Cortex of kidney (tissue), 1 donor: ENCODE data around the gene MED27.
"Not testable (repeated sequence)": the region's sequence is repeated elsewhere in the genome, so short reads cannot be mapped to it uniquely, and the experiment has no call there.

ENCODE experiments used
- DNase-seq: peaks from one replicate; lab custom pipeline; 2025; lab: John Stamatoyannopoulos, UW

The MED27 gene

DNA sequence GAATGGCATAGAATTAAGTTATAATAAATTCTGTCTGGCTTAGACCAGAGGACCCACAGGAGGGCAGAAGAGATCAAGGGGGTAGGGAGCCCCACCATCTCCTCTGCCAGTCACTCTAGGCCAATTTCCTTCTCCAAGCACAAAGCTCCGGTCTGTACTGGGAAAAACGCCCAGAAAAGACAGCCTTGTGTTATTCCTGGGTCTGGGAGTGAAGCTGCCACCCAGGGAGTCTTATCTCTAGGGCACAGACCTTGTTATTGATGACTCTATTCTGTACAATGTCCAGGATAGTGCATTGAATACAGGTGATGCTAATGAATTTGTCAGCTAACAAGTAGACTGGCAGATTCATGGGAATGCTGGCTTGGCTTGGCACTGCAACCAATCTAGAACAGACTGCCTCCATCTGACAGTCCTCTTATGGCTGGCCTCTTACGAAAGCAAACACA, 60.7 kb downstream of the MED27 start:
- no peak for DNase-seq

DNA sequence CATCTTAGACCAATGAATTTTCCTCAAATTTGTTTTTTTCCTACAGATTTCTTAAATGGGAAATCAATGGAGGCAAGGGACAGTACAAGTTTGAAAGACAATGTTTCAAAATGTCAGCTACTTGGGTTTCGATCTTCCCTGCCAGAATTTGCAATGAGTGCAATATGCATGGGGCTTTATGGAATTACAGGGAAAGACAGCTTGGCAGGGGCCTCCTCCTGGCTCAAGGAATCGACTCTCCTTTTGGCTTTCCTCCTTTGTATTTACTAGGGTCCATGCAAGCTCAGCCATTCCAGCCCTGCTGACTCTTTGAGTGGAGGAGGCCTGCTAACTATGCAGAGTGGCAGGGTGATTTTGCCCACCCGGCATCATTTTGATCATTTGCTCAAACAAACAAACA, 63.2 kb downstream of the MED27 start:
- DNase-seq: no peak

- no peak for DNase-seq
Observed at GRCh38 chr9:132015866-132016265, 63.8 kb downstream of the MED27 start.

DNA sequence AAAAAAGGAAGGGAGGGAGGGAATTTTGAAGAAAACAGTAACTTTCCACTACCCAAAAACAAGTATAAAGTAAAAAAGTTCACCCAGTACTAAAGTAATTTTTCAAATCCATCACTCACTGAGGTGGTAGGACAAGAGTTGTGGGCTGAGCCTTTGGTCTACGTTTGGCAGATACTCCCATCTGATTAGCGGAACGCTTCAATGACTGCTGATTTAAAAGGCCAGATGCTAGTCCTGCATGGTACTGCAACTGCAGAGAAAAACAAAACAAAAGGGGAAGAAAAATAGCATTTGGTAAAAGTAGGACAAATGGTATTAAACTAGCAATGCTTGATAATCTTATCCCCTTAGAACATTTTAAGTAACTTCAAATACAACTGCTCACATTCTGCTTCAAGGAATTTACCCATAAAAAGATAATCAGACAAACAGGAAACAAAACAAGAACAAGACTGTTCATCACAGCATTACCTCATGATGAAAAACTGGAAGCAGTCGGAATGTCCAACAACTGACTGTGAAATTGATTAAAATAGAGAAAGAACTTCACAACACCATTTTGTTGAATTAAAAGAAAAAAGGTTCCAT, 65.4 kb downstream of the MED27 start:
- DNase-seq: no peak

GRCh38 chr9:132012704-132013357, 66.8 kb downstream of the MED27 start:
- DNase-seq: no peak

GRCh38 chr9:132011896-132012295, 67.8 kb downstream of the MED27 start:
- no peak for DNase-seq

DNA sequence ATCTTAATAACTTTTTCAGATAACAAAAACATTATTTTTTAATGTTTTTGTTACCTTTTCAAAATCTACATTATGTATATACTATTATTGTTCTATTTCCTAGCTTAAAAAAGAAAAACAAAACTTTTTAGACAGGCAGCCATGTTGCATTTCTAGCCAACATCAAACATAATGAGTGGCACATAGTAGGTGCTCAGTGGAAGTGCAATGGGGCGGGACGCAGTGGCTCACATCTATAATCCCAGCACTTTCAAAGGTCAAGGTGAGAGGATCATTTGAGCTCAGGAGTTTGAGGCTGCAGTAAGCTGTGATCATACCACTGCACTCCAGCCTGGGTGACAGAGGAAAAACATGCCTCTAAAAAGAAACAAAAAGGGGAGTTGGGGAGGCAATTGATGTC, 68.4 kb downstream of the MED27 start:
- DNase-seq: no peak

DNA sequence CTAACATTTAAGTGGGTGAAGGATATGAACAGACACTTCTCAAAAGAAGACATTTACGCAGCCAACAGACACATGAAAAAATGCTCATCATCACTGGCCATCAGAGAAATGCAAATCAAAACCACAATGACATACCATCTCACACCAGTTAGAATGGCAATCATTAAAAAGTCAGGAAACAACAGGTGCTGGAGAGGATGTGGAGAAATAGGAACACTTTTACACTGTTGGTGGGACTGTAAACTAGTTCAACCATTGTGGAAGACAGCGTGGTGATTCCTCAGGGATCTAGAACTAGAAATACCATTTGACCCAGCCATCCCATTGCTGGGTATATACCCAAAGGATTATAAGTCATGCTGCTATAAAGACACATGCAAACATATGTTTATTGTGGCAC, 69.5 kb downstream of the MED27 start:
- not testable (repeated sequence) for DNase-seq

- DNase-seq: no peak
Observed at GRCh38 chr9:132008855-132009812, 70.5 kb downstream of the MED27 start.

DNA sequence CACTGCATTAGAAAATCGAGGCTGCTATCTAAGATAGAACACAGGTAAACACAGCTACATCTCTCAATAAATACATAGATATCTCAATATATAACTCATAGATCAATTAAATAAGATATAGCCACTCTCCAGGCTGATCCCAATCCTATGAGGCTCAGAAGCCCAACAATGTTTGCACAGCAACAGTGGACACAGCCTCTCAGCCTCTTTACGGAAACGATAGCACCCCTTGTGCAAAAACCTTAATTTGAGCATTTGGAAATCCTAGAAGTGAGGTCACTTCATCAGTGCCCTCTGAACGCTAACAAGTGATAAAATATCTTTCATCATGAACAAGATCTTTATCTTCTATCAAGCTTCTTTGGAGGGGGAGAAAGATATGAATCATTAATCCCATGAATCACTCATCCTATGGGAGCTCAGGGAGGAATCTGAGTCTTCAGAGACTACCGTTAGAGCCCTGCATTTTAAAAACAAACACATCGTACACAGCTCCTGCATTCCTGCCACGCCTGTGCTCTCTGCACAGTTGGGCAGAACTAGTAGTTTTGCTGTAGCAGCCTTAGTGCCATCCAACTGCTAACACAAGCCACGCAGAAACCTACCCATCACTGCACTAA, 71.4 kb downstream of the MED27 start:
- DNase-seq: no peak

- DNase-seq: no peak
Observed at GRCh38 chr9:132007371-132008025, 72.2 kb downstream of the MED27 start.

DNA sequence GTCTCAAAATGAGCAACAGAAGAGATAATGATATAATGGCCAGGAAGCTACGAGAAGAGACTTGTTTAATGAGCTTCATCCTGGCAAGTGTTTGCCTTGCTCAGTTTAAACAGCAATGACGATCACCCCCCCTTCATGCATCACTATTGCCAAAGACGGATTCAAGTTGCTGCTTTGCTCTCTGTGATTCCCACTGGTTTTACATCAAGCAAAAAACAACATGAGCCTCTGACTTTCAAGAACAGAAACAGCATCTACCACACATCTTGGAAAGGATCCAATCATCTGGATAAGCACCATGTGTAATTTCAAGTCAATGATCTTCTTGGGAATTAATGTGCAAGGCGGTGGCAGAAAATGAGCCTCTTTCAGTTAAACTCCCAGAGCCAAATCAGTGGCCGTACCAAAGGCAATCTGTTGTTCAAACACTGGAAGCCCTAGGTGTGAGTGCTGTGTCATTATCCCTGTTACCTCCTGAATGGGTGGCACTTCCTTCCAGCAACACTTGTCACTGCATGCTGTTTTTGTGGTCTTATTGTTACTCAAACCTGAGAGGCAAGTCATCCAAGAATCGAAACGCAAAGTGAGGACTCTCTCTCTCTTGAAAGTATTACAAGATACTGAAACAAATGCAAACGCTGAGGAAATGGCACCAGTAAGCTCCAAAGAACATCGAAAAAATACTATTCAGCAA, 72.8 kb downstream of the MED27 start:
- no peak for DNase-seq

- DNase-seq: no peak
Observed at GRCh38 chr9:132005899-132006298, 73.8 kb downstream of the MED27 start.

GRCh38 chr9:132004323-132004722, 75.3 kb downstream of the MED27 start:
- no peak for DNase-seq

GRCh38 chr9:132003896-132004295, 75.8 kb downstream of the MED27 start:
- DNase-seq: no peak

GRCh38 chr9:132003319-132003704, 76.4 kb downstream of the MED27 start:
- no peak for DNase-seq

GRCh38 chr9:132002643-132003318, 76.9 kb downstream of the MED27 start:
- no peak for DNase-seq

DNA sequence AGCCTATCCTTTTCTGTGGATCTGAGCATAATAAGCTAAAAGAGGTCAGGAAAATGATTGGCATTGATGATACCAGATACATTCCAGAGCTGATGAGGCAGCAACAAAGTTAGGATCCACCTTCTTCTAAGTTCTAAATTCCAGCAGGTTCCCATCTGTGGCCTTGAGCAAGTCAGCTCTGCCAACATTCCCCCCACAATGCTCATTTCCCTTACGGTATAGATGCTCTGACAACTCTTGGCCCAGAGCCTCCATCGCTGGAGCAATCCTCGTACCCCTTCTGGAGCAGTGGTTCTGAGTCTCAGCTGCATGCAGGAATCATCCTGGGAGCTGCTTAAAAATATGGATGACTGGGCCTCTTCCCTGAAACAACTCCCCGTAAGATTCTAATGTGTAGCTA, 78.1 kb downstream of the MED27 start:
- DNase-seq: no peak

GRCh38 chr9:132000659-132001058, 79.0 kb downstream of the MED27 start:
- no peak for DNase-seq

- DNase-seq: no peak
Observed at GRCh38 chr9:131999692-132000551, 79.7 kb downstream of the MED27 start.
